Nephron progenitor cell (in vitro differentiated cells): ENCODE measurements around the gene CYB561D2.

Source experiments
- DNase-seq: peaks from one replicate; pipeline ENCODE4 v3.0.0; 2021
- H3K27ac Mint-ChIP-seq: 2 replicates; pipeline ENCODE4 v1.8.0; 2021; ENCODE audit warnings: mild to moderate bottlenecking, moderate library complexity, mixed read lengths
- H3K27me3 Mint-ChIP-seq: 2 replicates; pipeline ENCODE4 v1.8.0; 2021; ENCODE audit warnings: mild to moderate bottlenecking, low read depth, mixed read lengths; ENCODE audit not compliant: poor library complexity
- H3K36me3 Mint-ChIP-seq: 2 replicates; pipeline ENCODE4 v1.8.0; 2021; ENCODE audit warnings: low read depth, mixed read lengths
- H3K4me1 Mint-ChIP-seq: 2 replicates; pipeline ENCODE4 v1.8.0; 2021; ENCODE audit warnings: mixed read lengths
- H3K4me3 Mint-ChIP-seq: 2 replicates; pipeline ENCODE4 v1.8.0; 2021; ENCODE audit warnings: mild to moderate bottlenecking, moderate library complexity, mixed read lengths
- H3K9me3 Mint-ChIP-seq: 2 replicates; pipeline ENCODE4 v1.8.0; 2021; ENCODE audit warnings: mild to moderate bottlenecking, moderate library complexity, mixed read lengths
- CTCF ChIP-seq: fragments of 200-600 bp; sonication (generic); IDR thresholded peaks from 2 replicates; pipeline ENCODE4 v1.5.0; 2021; ENCODE audit warnings: antibody characterized with exemption

CYB561D2 gene

GRCh38 chr3:50401978-50402595, 51.4 kb downstream of the CYB561D2 start:
- DNase-seq = no peak
- Mint-ChIP-seq H3K4me3 (no peak overlapping the region), H3K27me3 (peaks cover 38% of the 10 kb centered on the region), H3K4me1 (no peaks in the 10 kb centered on the region), H3K27ac (no peak overlapping the region), H3K9me3 (no peaks in the 10 kb centered on the region), H3K36me3 (no peaks in the 10 kb centered on the region)
- no peak for TF ChIP-seq CTCF
